Glomerular visceral epithelial cell (primary cell): ENCODE results near the gene NLRP8.
"Not testable (repeated sequence)": the region's sequence is repeated elsewhere in the genome, so short reads cannot be mapped to it uniquely, and the experiment has no call there.

ENCODE experiments used
- DNase-seq: peaks from one replicate; pipeline ENCODE4 v3.0.0-alpha.2; 2016; ENCODE audit errors: extremely low spot score

Gene NLRP8

DNA sequence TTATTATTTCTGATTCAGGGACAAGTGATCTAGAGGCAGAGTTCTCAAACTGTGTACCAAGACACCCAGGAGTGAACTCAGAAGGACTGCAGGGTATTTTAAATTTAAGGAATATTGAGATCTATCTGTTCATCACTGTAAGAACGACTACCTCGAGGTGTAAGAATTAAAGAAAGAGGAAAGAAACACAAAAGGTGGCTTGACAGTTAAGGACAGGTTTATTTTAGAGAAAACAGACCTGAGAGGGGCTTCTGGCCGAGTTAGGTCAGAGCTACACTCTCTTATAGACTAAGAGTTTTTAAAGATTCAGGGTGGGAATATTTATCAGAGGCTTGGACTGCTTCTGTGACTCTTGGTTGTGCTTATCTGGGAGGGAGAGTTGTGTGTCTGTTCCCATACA, 26.4 kb downstream of the NLRP8 start:
- DNase-seq, result no peak

DNA sequence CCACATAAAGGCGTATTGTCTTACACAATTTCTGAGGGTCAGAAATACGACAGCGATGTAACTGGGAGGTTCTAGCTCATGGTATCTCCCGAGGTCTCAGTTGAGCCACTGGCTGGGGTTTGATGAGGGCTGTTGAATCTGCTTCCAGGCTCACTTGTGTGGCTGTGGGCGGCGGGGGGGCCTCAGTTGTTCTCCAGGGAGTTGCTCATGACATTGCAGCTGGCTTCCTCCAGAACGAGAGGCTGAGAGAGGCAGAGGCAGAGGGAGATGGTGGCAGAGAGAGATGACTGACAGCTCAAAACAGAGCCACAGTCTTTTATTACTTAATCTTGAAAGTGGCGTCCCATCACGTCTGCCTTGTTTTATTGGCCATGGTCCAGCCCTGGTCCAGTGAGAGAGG, 32.8 kb downstream of the NLRP8 start:
- no peak for DNase-seq

DNA sequence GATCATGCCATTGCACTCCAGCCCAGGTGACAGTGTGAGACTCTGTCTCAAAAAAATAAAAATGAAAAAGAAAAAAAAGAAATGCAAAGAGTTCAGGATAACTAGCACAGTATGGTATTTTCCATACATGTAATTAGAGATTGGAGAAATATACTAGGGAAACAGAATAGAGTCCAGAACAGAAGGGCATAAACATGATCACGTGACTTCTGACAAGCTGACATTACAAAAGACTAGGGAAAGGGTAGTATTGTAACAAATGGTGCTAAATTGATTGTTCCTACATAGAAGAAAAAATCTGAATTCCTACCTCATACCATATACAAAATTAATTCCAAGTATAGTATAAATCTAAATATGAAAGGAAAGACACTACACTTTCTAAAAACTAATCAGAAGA, 37.6 kb downstream of the NLRP8 start:
- DNase-seq, result no peak

DNA sequence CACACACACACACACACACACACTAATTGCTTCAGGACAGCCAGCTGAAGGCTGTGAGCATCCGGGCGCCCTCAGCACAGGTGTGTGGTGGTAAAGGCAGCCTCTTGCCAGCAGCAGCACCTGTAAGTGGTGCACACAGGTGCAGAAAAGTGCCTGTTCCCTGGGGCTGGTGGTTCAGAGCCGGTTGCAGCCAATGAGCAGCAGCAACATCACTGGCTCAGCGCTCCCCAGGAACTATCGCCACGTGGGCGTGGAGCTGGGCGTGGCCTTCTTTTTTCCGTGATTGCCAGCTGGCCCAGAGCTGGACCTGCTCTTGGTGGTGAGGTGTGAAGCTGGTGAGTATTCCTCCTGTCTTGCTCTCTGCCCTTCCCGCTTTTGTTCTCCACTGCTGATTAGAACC, 38.9 kb downstream of the NLRP8 start, which contains the start of gene NLRP5:
TSS of gene NLRP5 (plus strand) at position 289 of the 400 bp plus-strand sequence.
- no peak for DNase-seq

DNA sequence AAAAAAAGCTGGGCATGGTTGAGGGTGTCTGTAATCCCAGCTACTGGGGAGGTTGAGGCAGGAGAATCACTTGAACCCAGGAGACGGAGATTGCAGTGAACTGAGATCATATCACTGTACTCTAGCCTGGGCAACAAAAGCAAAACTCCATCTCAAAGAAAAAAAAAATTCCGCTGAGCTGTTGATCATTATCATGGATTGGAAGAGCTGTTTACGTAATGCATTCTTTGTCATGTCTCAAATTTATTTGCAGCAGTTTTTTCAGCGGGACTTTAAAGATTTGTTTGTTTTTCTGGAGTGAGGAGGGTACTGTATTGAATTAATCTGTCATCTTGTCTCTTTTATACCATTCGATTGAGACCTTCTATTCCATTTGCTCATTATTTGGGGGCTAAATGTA, 43.2 kb downstream of the NLRP8 start:
- no peak for DNase-seq

DNA sequence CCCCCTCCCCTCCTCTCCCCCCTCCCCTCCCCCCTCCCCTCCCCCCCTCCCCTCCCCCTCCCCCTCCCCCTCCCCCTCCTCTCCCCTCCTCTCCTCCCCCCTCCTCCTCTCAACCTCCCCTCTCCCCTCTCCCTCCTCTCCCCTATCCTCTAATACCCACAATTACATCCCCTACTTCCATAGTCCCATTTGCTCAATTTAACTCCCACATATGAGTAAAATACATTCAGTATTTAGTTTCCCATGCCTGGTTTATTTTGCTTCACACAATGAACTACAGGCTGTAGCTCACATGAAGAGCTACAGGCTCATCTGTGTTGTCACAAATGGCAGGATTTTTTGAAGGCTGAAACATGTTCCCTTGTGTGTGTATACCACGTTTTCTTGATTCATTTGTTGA, 45.9 kb downstream of the NLRP8 start:
- no peak for DNase-seq

DNA sequence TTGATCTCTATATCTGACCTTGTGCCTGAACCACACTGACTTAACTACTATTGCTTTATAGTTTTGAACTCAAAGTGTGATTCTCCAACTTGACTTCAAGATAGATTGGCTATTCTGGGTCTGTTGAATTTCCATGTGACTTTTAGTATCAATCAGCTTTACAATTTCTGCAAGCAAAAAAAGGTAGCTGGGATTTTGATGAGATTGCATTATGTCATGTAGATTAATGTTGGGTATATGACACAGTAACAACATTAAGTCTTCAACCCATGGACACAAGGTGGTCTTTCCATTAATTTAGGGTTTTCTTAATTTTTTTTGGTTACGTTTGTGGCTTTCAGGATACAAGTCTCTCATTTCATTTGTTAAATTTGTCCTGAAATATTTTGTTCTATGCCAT, 67.1 kb downstream of the NLRP8 start:
- no peak for DNase-seq

DNA sequence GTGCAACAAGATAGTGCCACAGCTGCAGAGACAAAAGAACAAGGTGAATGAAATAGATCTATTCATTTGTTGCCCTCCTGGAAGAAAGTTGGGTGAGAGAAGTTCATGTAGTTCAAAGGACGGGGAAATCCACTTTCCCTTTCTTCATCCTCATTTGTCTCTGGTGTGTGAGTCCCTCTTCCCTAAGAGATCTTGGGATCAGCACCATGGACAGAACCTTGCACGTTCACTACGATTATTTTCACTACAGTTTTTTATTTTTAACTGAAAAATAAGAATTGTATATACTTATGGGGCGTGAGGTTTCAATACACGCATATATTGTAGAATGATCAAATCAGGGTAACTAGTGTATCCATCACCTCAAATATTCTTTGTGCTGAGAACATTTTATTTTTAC, 68.1 kb downstream of the NLRP8 start:
- no peak for DNase-seq

DNA sequence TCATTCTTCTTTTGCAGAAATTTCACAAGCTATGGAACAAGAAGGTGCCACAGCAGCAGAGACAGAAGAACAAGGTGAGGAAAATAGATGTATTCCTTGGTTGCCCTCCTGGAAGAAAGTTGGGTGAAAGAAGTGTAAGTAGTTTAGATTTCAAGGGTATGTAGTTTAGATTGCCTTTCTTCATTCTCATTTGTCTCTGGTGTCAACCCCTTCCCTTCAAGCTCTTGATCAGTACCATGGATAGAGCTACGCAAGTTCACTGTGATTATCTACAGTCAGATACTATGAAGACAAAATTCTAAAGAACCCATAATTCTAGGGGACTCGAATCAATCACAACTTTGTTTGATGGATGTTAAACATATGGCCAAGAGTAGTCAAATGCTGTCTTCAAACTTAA, 71.7 kb downstream of the NLRP8 start:
- DNase-seq, result not testable (repeated sequence)

DNA sequence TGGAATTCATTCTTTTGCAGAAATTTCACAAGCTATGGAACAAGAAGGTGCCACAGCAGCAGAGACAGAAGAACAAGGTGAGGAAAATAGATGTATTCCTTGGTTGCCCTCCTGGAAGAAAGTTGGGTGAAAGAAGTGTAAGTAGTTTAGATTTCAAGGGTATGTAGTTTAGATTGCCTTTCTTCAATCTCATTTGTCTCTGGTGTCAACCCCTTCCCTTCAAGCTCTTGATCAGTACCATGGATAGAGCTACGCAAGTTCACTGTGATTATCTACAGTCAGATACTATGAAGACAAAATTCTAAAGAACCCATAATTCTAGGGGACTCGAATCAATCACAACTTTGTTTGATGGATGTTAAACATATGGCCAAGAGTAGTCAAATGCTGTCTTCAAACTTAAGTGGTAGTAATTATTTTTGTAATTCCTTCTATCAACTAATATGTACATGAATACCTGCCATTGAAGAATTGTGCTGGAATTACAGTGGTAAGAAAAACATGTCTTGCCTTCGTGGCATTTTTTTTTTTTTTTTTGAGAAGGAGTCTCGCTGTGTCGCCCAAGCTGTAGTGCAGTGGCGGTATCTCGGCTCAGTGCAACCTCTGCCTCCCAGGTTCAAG, 72.8 kb downstream of the NLRP8 start:
- not testable (repeated sequence) for DNase-seq

DNA sequence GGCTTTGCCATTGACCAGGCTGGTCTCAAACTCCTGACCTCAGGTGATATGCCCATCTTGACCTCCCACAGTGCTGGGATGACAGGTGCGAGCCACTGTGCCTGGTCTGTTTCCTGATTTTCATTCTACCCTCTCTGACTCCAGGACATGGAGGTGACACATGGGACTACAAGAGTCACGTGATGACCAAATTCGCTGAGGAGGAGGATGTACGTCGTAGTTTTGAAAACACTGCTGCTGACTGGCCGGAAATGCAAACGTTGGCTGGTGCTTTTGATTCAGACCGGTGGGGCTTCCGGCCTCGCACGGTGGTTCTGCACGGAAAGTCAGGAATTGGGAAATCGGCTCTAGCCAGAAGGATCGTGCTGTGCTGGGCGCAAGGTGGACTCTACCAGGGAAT, 79.1 kb downstream of the NLRP8 start:
- no peak for DNase-seq
